Stomach (tissue), 4 donors: Measurements from ENCODE around the gene ZNF629.

ENCODE experiments used
- EP300 ChIP-seq: sonication (generic); formaldehyde crosslinking; IDR thresholded peaks from one replicate; pipeline ENCODE4 v1.6.1; 2017; ENCODE audit warnings: antibody characterized with exemption
- POLR2A ChIP-seq, 4 donors: fragments of 450-650 bp; IDR thresholded peaks; one replicate each; pipeline ENCODE4 v1.6.1; 2016; ENCODE audit warnings: antibody characterized with exemption in 4 of 4, control low read depth in 2 of 4, mild to moderate bottlenecking in 1 of 4, moderate library complexity in 1 of 4
- POLR2AphosphoS5 ChIP-seq, 3 donors: sonication (generic); formaldehyde crosslinking; IDR thresholded peaks; one replicate each; pipeline ENCODE4 v1.6.1; 2016; ENCODE audit warnings: antibody characterized with exemption in 3 of 3
- TF ChIP-seq, protein P1 (sequence below), 7 experiments: fragments of 450-650 bp in 4 of 7; fragments of 200-600 bp in 3 of 7; sonication (generic) in 3 of 7; IDR thresholded peaks; one replicate each; pipeline ENCODE4 v1.5.1; 2016 to 2019; ENCODE audit warnings: antibody characterized with exemption in 7 of 7, control low read depth in 2 of 7, mild to moderate bottlenecking in 1 of 7

GRCh38 chr16:30755955-30756780 lies 30.8 kb downstream of the ZNF629 start:
- no peak for TF ChIP-seq POLR2AphosphoS5 (IDR thresholded peaks at IDR 0.05)
- TF ChIP-seq, protein P1, sequence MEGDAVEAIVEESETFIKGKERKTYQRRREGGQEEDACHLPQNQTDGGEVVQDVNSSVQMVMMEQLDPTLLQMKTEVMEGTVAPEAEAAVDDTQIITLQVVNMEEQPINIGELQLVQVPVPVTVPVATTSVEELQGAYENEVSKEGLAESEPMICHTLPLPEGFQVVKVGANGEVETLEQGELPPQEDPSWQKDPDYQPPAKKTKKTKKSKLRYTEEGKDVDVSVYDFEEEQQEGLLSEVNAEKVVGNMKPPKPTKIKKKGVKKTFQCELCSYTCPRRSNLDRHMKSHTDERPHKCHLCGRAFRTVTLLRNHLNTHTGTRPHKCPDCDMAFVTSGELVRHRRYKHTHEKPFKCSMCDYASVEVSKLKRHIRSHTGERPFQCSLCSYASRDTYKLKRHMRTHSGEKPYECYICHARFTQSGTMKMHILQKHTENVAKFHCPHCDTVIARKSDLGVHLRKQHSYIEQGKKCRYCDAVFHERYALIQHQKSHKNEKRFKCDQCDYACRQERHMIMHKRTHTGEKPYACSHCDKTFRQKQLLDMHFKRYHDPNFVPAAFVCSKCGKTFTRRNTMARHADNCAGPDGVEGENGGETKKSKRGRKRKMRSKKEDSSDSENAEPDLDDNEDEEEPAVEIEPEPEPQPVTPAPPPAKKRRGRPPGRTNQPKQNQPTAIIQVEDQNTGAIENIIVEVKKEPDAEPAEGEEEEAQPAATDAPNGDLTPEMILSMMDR (IDR thresholded peaks at IDR 0.05), result no peak
- no peak for TF ChIP-seq POLR2A (IDR thresholded peaks at IDR 0.05)
- TF ChIP-seq EP300, result no peak
